Measurements from ENCODE around the gene UNC45B.

Gene UNC45B

DNA sequence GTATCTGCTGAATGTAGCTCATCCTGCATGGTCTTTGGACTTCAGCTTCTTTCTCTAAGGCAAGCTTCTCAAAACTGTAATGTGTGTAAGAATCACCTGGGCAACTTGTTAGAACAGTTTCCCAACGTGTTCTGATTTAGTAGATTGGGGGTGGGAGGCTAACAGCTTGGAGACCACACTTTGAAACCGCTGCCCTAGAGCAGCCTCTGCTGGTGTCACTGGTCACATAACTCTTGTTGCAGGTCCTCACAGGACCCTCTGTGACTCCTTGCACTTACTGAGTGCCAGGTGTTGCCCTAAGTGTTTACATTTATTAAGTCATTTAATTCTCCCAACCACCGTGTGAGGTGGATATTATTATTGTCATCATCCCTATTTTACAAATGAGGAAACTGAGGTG, 36.7 kb downstream of the UNC45B start:
- no peak overlapping the region for H3K27ac Mint-ChIP-seq
- no peaks in the 10 kb centered on the region for H3K9me3 Mint-ChIP-seq
- H3K36me3 Mint-ChIP-seq (ENCODE audit: low read depth): no peaks in the 10 kb centered on the region
- no peak for DNase-seq
- peaks cover 43% of the 10 kb centered on the region for H3K27me3 Mint-ChIP-seq (ENCODE audit: low read depth, poor library complexity)
- no peak overlapping the region for H3K4me3 Mint-ChIP-seq
- H3K4me1 Mint-ChIP-seq: no peaks in the 10 kb centered on the region
- TF ChIP-seq, protein P1, sequence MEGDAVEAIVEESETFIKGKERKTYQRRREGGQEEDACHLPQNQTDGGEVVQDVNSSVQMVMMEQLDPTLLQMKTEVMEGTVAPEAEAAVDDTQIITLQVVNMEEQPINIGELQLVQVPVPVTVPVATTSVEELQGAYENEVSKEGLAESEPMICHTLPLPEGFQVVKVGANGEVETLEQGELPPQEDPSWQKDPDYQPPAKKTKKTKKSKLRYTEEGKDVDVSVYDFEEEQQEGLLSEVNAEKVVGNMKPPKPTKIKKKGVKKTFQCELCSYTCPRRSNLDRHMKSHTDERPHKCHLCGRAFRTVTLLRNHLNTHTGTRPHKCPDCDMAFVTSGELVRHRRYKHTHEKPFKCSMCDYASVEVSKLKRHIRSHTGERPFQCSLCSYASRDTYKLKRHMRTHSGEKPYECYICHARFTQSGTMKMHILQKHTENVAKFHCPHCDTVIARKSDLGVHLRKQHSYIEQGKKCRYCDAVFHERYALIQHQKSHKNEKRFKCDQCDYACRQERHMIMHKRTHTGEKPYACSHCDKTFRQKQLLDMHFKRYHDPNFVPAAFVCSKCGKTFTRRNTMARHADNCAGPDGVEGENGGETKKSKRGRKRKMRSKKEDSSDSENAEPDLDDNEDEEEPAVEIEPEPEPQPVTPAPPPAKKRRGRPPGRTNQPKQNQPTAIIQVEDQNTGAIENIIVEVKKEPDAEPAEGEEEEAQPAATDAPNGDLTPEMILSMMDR (IDR thresholded peaks at IDR 0.05): no peak

DNA sequence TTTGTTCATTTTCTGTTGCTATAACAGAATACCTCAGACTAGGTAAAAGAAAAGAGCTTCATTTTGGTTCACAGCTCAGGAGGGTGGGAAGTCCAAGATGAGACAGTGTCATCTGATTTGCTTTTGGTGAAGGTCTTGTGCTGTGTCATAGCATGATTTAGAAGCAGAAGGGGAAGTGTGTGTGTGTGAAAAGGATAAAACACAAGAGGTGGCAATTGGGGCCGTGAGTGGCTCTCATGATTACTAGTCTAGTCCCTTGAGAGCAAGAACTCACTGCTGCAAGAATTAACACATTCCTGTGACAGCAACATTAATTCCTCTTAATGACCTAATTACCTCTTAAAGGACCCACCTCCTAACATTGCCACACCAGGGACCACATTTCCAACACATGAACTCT, 38.2 kb downstream of the UNC45B start:
- no peak for DNase-seq
- TF ChIP-seq, protein P1 (IDR thresholded peaks at IDR 0.05): no peak
- Mint-ChIP-seq H3K4me3 (no peak overlapping the region), H3K27ac (peak overlapping the region; percentile 46), H3K27me3 (ENCODE audit: low read depth, poor library complexity) (peaks cover 46% of the 10 kb centered on the region), H3K36me3 (ENCODE audit: low read depth) (no peaks in the 10 kb centered on the region), H3K4me1 (no peaks in the 10 kb centered on the region), H3K9me3 (peaks cover 3% of the 10 kb centered on the region)

DNA sequence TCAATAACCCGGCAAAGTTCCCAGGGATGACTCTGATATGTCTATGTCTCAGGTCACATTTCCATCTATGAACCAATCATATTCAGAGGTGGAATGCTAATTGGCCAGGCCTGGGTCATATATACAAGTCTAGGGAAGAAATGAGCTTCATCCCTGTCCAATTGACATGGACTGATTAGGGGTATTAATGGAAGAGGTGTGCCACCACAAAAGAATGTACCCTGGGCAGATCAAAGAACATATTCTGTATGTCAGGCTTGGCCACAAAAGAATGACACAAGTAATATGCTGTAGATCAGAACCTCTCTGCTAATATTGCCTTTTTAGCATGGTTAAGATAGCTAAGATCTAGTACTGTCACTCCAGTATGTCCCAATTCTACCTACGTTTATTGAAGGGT, 39.9 kb downstream of the UNC45B start:
- Mint-ChIP-seq H3K4me3 (no peak overlapping the region), H3K36me3 (ENCODE audit: low read depth) (no peaks in the 10 kb centered on the region), H3K27ac (no peak overlapping the region), H3K4me1 (no peaks in the 10 kb centered on the region), H3K9me3 (peaks cover 3% of the 10 kb centered on the region), H3K27me3 (ENCODE audit: low read depth, poor library complexity) (peaks cover 42% of the 10 kb centered on the region)
- no peak for DNase-seq
- TF ChIP-seq, protein P1 (IDR thresholded peaks at IDR 0.05): no peak

DNA sequence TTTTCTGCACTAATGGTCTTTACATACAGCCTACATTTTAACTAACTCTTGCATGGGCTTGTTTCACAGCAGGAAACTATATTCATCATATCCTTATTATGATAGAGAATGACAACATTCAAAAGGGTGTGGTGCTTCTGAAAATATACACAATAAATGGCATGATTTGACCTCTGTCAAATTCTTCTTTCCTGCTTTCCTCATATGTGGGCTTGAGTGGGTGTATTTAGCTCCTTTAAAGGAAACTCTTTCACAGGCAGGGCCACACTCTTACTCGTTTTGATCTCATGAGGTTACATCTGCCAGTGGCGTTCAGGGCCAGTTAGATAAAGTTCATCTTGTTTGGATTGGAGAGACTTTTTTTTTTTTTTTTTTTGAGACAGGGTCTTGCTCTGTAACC, 40.5 kb downstream of the UNC45B start:
- Mint-ChIP-seq H3K27ac (no peak overlapping the region), H3K36me3 (ENCODE audit: low read depth) (no peaks in the 10 kb centered on the region), H3K4me3 (no peak overlapping the region), H3K9me3 (peaks cover 3% of the 10 kb centered on the region), H3K27me3 (ENCODE audit: low read depth, poor library complexity) (peaks cover 41% of the 10 kb centered on the region), H3K4me1 (no peaks in the 10 kb centered on the region)
- DNase-seq: no peak
- TF ChIP-seq, protein P1 (IDR thresholded peaks at IDR 0.05): no peak

DNA sequence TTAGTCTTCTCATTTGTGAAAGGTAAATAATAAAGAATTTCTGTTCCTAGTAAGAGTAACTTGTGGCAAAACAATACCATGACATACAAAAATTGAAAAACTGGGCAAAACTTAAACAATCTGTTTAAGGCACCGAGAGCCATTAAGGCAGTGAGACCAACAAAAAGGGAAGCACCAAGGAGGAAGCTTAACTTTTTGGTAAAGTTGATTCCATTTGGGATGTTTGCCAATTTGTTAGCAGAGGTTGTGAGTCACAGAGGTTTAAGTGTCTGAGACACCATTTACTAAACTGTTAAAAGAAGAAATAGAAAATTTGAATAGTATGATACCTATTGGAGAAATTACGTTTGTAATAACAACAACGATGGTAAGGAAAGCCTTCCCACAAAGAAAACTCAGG, 41.7 kb downstream of the UNC45B start:
- Mint-ChIP-seq H3K27ac (no peak overlapping the region), H3K27me3 (ENCODE audit: low read depth, poor library complexity) (peaks cover 30% of the 10 kb centered on the region), H3K36me3 (ENCODE audit: low read depth) (no peaks in the 10 kb centered on the region), H3K4me1 (no peaks in the 10 kb centered on the region), H3K9me3 (peaks cover 11% of the 10 kb centered on the region), H3K4me3 (no peak overlapping the region)
- TF ChIP-seq, protein P1 (IDR thresholded peaks at IDR 0.05): no peak
- DNase-seq: no peak

DNA sequence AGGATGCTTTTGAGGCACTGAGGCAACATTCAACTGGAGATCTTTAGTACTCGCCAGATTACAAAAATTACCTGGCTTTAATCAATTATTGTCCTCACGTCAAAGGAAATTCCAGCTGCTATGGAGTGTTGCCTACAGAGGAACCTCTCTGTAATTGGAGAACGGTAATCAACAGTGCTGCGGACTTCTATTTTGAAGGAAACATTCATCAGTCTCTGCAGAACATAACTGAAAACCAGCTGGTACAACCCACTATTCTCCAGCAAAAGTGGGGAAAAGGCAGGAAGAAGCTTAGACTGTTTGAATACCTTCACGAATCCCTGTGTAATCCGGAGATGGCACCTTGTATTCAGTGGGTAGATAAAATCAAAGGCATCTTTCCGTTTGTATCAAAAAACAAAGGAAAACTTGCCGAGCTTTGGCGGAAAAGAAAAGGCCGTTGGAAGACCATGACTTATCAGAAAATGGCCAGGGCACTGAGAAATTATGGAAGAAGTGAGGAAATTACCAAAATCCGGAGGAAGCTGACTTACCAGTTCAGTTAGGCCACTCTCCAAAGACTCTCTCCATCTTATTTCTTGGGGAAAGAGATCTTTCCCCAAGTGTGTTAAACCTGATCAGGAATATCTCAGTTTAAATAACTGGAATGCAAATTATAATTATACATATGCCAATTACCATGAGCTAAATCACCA, 43.5 kb downstream of the UNC45B start:
- Mint-ChIP-seq H3K27me3 (ENCODE audit: low read depth, poor library complexity) (peaks cover 21% of the 10 kb centered on the region), H3K36me3 (ENCODE audit: low read depth) (no peaks in the 10 kb centered on the region), H3K4me3 (no peak overlapping the region), H3K9me3 (peaks cover 21% of the 10 kb centered on the region), H3K27ac (no peak overlapping the region), H3K4me1 (no peaks in the 10 kb centered on the region)
- TF ChIP-seq, protein P1 (IDR thresholded peaks at IDR 0.05): no peak
- DNase-seq: no peak
